GM18508 (cell line): ENCODE results near the gene ULBP3.
"Not testable (repeated sequence)": the region's sequence is repeated elsewhere in the genome, so short reads cannot be mapped to it uniquely, and the experiment has no call there.

Experiments
- ATAC-seq: cut with Tn5 transposase; IDR thresholded peaks from one replicate; pipeline ENCODE4 v1.9.1; 2021; ENCODE audit warnings: moderate number of reproducible peaks; ENCODE audit not compliant: insufficient read depth, unreplicated experiment

Gene ULBP3

DNA sequence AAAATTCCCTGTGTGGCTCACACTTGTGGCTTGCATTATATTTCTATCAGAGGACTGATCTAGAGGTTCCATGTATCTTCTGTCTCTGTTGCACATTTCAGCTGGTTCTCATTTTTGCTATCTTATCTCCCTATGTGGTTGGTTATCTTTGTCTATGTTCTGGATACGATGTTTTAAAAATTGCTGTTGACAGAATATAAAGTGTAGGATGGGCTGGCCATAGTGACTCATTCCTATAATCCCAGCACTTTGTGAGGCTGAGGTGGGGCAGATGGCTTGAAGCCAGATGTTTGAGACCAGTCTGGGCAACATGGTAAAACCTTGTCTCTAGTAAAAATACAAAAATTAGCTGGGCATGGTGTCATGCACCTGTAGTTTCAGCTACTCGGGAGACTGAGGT lies 9.9 kb upstream of the ULBP3 start:
- no peak for ATAC-seq

DNA sequence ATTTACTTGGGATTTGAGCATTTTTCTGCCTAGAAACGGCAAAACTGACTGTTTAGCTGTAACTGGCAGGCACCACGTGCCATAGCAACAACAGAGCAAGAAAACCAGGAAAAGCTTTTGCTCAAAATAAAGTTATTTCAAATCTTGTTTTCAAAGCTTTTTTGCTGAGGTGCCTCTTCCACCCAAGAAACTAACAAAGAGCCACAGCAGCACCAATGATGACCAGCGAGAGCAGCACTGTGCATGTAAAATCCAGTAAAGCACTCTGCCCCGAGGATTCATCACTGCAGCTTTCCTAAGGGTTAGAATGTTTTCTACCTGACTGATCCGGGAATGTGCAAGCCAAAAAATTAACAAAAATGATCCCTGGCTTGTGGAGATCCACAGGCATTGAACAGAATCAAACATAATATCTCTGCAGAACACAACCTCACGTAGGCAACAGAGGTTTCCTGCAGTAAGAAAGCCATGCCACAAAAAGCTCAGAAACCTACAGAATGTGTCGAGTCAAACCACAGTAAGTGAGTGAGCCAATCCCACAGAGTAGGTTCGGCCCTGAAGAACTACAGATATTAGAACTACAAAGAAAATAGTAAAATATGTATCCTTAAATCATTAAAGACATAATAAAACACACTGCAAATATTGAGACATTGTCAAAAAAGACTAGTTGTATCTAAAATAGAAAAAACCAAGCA lies 7.4 kb upstream of the ULBP3 start:
- no peak for ATAC-seq

DNA sequence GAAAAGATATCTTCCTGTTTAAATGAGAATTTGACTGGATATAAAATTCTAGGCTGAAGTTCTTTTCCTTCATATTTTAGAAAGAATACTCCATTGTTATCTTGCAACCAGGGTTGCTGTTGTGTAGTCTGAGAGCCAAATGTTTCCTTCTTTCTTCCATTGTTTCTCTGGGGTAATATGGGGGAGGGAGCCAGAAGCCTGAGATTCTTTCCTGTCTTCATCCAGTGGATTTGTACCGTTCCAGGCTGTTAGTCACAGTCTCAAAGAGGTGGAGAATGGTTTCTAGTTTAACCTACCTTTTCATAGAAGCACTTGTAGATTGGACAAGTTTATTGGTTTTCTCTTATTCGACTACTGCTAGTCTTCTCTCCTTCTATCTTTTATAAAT lies 6.1 kb upstream of the ULBP3 start:
- ATAC-seq, result no peak

GRCh38 chr6:150074396-150075033 lies 5.6 kb upstream of the ULBP3 start:
- not testable (repeated sequence) for ATAC-seq

- ATAC-seq, result no peak
These were observed 3.3 kb upstream of the ULBP3 start for GRCh38 chr6:150072201-150072600.

- ATAC-seq, result no peak
These were observed 1.4 kb upstream of the ULBP3 start for GRCh38 chr6:150070236-150070818.

DNA sequence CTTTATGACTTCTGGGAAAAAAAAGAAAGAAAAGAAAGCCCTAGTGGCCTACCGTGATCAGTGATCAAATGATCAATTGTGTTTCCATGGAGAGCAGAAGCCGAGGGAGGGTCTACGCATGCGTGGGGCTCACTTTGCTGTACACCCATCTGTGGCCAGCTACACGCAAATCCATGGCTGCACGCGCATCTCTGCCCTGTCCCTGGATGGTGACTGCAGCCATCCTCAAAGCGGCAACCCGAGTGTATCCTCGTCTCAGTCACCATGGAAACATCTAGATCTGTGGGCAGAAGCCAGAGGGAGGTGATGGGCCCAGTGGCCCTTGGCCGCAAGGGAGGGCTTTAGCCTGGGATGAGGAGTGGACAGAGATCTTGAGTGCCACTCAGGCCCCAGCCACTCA lies 785 bp upstream of the ULBP3 start:
- ATAC-seq, result no peak

DNA sequence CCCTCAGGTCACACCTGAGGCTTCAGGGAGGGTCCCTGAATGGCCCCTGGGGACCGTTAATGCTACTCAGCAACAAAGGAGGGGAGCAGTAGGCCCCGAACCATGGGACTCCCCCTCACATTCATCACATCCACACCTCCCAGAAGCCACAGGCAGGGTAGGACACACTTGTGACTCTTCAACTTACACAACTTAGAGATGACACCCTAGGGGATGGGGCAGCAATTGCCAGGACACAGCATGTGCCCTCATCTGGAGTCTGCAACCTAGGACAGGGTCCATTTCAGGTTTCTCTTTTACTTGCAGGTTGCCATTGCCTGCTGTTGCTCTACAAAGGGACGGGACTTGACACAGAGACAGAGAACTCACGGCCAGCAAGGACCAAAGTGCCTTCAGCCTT lies 770 bp downstream of the ULBP3 start:
- ATAC-seq, result no peak

GRCh38 chr6:150065083-150065482 lies 3.8 kb downstream of the ULBP3 start:
- no peak for ATAC-seq

DNA sequence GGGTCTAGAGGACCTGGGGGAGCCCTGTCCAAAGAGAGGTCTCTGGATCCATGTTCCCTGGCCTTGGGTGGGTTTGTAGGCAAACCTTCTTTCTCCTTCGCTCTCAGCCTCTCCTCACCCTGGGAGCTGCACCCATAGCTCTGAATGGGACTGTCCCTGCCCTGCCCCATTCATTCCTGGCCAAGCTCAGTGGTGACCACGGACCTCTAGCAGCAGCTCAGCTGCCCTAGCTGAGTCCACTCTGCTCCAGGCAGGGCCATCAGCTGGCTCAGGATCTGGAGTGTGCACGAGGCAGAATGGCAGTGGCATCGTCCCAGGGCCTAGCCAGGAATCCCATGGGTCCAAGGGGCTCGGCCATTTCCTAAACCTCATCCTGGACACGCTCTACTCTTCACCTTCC lies 5.3 kb downstream of the ULBP3 start:
- ATAC-seq, result no peak

DNA sequence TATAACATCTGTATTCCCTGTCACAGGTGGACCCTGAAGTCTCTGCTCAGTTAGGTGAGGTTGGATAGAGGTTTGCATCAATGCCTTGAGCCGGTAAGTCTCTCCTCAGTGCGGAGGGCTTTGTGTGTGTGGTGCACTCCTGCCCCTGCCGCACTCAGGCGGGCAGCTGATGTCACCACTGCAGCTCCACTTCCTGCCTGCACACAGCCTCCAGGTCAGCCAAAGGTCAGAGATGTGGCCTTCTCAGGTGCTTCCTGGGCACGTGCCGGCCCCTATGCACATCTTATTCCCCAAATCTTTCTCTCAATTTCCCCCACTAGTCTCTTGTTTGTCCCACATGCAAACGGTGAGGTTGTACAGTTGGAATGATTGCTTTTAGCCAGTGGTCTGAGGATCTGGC lies 8.9 kb downstream of the ULBP3 start:
- ATAC-seq, result not testable (repeated sequence)

- no peak for ATAC-seq
These were observed 9.9 kb downstream of the ULBP3 start for GRCh38 chr6:150058986-150059385.

DNA sequence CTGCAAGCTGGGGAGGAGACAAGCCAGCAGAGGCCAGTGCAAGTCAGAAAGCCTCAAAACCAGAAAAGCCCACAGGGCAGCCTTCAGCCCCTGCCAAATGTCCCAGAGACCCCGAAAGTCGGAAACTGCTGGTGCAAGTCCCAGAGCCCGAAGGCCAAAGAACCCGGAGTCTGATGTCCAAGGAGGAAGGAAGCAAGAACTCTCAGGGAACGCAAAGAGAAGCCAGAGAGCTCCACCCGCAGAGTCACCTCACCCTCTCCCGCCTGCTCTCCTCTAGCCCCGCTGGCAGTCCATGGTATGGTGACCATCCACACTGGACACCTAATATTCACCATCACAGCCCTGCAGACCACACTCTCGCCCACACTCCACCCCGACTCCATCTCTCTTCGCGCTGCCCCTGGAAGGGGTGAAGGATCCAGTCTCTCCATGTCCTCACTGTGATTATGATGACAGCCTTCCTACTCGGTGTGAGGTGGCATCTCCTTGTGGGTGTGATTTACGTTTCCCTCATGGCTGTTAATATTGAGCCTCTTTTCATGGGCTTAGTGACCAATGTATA lies 10.6 kb downstream of the ULBP3 start:
- ATAC-seq, result no peak

DNA sequence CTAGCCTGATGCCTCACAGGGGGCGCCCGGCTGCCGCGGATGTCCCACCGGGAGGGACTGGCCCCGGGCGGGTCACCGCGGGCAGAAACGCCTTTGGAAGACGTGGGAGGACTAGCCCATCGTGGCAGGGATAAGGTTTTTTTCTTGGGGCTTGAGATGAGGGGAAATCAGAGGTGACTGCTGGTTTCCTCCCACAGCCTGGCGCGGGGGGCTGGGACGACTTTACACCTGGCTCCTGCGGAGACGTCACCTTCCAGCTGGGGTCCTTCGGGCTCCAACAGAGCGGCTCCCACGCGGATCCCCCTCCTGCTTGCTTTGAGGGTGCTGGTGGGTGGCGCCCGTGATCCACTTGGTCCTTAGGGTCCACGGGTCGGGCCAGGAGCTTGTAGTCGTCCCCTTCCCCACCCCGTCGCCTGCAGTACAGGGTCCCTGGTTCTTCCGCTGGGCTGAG lies 11.4 kb downstream of the ULBP3 start:
- ATAC-seq, result no peak

DNA sequence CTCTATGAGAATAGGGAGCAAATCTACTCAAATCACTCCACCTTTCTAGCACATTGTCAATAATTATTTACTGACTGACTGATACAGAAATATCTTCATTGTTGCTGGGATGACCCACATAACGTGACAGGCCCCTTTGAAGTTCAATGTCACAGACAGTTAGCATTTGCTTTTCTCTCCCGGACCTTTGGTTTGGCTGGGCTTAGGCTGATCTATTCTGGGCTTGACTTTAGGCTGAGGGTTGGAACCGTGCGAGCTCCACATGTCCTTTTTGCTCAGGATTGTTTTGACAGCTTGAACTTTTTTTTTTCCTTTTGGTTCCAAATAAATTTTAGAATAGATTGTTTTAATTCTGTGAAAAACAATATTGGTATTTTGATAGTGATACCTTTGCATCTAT lies 12.0 kb downstream of the ULBP3 start:
- no peak for ATAC-seq

DNA sequence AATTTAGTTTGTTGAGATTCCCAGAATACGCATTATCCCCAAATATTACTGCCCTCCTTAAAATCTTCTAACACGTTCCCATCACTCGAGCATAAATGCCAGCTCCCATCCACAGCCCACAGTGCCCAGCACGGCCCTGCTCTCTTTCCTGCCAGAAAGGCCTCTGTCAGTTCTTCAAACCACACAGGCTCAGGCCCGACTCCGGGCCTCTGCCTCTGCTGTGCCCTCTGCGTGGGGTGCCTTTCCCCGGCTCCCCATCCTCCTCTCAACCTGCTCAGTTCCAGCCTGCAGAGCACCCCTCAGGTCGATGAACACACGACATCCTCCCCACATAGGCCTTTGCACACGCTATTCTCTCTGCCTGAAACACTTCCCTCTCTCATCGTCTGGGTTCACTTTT lies 12.8 kb downstream of the ULBP3 start:
- no peak for ATAC-seq

DNA sequence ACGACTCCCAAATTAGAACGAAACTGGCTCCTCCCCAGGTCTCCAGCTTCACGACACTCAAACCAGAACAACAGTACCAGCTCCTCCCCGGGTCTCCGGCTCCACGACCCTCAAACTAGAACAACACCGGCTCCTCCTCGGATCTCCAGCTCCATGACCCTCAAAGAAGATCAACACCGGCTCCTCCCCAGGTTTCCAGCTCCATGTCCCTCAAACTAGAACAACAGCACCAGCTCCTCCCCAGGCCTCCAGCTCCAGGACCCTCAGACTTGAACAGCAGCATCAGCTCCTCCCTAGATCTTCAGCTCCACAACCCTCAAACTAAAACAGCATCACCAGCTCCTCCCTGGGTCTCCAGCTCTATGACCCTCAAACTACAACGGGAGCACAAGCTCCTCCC lies 13.8 kb downstream of the ULBP3 start:
- no peak for ATAC-seq

DNA sequence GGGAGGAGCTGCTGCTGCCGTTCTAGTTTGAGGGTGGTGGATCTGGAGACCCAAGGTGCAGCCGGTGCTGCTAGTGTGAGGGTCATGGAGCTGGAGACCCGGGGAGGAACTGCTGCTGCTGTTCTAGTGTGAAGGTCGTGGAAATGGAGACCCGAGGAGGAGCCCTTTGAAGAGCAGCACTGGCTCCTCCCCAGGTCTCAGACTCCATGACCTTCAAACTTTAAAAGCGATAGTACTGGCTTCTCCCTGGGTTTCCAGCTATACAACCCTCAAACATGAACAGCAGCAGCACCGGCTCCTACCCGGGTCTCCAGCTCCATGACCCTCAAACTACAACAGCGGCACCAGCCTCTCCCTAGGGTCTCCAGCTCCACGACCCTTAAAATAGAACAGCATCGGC lies 15.5 kb downstream of the ULBP3 start:
- ATAC-seq, result no peak

DNA sequence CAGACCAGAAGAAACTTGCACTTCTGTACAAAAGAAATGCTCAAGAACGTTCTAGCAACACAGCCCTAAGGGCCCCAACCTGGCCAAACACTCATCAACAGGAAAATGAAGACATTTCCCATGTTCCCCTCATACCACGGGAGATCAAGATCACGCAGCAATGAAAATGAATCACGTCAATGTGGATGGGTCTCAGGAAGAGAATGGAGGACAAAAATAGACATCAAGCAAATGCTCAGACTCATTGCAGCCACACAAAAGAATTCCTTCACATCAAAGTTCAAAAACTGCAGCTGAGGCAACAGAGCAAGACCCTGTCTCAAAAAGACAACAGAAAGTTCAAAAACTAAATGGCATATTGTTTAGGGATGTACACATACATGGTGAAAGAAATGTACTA lies 18.1 kb downstream of the ULBP3 start:
- ATAC-seq, result no peak

GRCh38 chr6:150048099-150048498 lies 20.8 kb downstream of the ULBP3 start:
- ATAC-seq, result no peak

GRCh38 chr6:150046943-150047342 lies 22.0 kb downstream of the ULBP3 start:
- ATAC-seq, result no peak
